A673 (cell line): Measurements from ENCODE around the gene ZNF417. TPM values are rescaled to one million over a fixed set of nuclear protein-coding genes. Genes with fewer than 3 reads are reported as not detected.

Experiments used
- BruUV-seq: library from RNA; stranded (reverse); fragments of 400-500 nt; replicated peaks from 2 replicates; lab custom pipeline; 2021; lab: Mats Ljungman, UMichigan
- CTCF ChIA-PET: fragments of 300-600 bp; sonication (Branson Sonifier 250); formaldehyde crosslinking; loops from one replicate; lab custom pipeline; 2022; ENCODE audit warnings: antibody characterized with exemption; lab: Charles Lee
- POLR2A ChIA-PET: fragments of 300-600 bp; sonication (Branson Sonifier 250); formaldehyde crosslinking; loops from one replicate; lab custom pipeline; 2022; ENCODE audit warnings: antibody characterized with exemption; ENCODE audit not compliant: low non-redundant PET; lab: Charles Lee
- DNase-seq: peaks from one replicate; pipeline ENCODE4 v3.0.0-alpha.2; 2015; ENCODE audit warnings: low spot score
- H3K27ac ChIP-seq: fragments of 200-600 bp; sonication (generic); 2 replicates; pipeline ENCODE4 v1.5.1; 2016; ENCODE audit warnings: mixed run types, low read depth, mild to moderate bottlenecking, mixed read lengths, antibody characterized with exemption, low read length; ENCODE audit not compliant: poor library complexity, severe bottlenecking
- H3K27me3 ChIP-seq: fragments of 200-600 bp; sonication (generic); replicated peaks from 2 replicates; pipeline ENCODE4 v1.6.1; 2017; ENCODE audit warnings: mixed run types, low read depth, mild to moderate bottlenecking, mixed read lengths, antibody characterized with exemption, low read length; ENCODE audit not compliant: insufficient read depth, poor library complexity
- H3K36me3 ChIP-seq: fragments of 200-600 bp; sonication (generic); 2 replicates; pipeline ENCODE4 v1.6.1; 2016; ENCODE audit warnings: mixed run types, mild to moderate bottlenecking, mixed read lengths, antibody characterized with exemption, low read length; ENCODE audit not compliant: insufficient read depth, poor library complexity, severe bottlenecking
- H3K4me1 ChIP-seq: fragments of 200-600 bp; sonication (generic); 2 replicates; pipeline ENCODE4 v1.6.1; 2017; ENCODE audit warnings: mixed run types, mild to moderate bottlenecking, mixed read lengths, antibody characterized with exemption, low read length; ENCODE audit not compliant: insufficient read depth, poor library complexity, severe bottlenecking
- H3K4me3 ChIP-seq: fragments of 200-600 bp; sonication (generic); 2 replicates; pipeline ENCODE4 v1.5.1; 2016; ENCODE audit warnings: low read depth, mixed run types, mild to moderate bottlenecking, mixed read lengths, low read length; ENCODE audit not compliant: poor library complexity, severe bottlenecking
- H3K9me3 ChIP-seq: fragments of 200-600 bp; sonication (generic); 2 replicates; pipeline ENCODE4 v1.6.1; 2016; ENCODE audit warnings: mixed run types, low read depth, mild to moderate bottlenecking, mixed read lengths, antibody characterized with exemption, low read length; ENCODE audit not compliant: poor library complexity, severe bottlenecking
- EZH2 ChIP-seq: fragments of 200-600 bp; sonication (generic); IDR thresholded peaks from 2 replicates; pipeline ENCODE4 v1.6.1; 2017; ENCODE audit warnings: borderline replicate concordance, low read depth, mild to moderate bottlenecking, mixed read lengths, antibody characterized with exemption, low read length; ENCODE audit not compliant: poor library complexity, severe bottlenecking
- intact Hi-C: fragments of 100-400 bp; cut with micrococcal nuclease; formaldehyde crosslinking; loops from one replicate; pipeline ENCODE4 v1.10.0; 2022; ENCODE audit not compliant: unreplicated experiment
- total RNA-seq: library from RNA; stranded (reverse); gene quantifications from 2 replicates; pipeline ENCODE4 v1.2.3, GENCODE V29; 2021
- TF ChIP-seq, protein P1 (sequence below): fragments of 300-800, 200-600 bp; sonication (generic); conservative IDR thresholded peaks from 2 replicates; pipeline ENCODE4 v1.5.1; 2017; ENCODE audit warnings: low read depth, mild to moderate bottlenecking, antibody characterized with exemption, low read length, moderate library complexity, mixed read lengths

Gene ZNF417
- total RNA-seq, 1 experiment from 2014 or later = 14.1 TPM

DNA sequence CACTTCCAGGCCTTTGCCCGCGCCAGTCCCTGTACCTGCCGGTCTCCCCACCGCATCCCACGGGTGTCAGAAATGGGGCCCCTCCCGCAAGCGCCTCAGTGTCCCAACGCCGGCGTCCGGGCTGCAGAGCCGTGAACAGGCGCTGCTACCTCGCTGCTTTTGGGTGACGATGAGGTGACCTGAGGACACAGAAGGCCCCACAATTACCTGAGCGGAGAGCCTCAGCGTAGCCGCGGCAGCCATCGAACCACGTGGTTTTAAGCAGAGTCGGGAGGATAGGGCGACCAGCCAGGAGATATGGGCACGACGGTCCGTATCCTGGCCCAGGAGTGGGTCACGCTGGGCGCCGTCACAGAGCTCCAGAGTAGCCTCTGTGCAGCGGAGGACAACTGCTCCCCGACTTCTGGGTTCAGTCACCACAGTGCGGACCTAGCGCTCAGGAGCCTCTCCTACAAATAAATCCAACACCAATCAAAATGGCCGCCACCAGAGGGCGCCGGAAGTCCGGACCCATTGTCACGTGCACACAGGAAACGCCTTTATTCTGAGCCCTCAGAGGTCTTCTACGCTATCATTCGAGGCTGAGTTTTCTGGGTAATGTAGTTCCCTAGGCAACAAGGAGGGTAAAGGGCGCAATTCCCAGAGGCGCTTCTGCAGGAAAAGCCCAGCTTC, 27.7 kb downstream of the ZNF417 start, which contains the start of gene ZNF814:
Gene ZNF814, minus strand, starts transcription at position 478 of the 672 bp plus-strand sequence. Its CDS starts 235 bp downstream, at position 243.
- POLR2A ChIA-PET = no interaction called here
- intact Hi-C loops = no loop called here
- Histone ChIP-seq H3K27me3 (no peaks in the 10 kb centered on the region), H3K36me3 (peaks cover 25% of the 10 kb centered on the region), H3K9me3 (peaks cover 30% of the 10 kb centered on the region), H3K4me3 (peak within 1 kb of the TSS; percentile 79), H3K27ac (peak within 1 kb of the TSS; percentile 72), H3K4me1 (no peaks in the 10 kb centered on the region)
- TF ChIP-seq EZH2 = no peak
- TF ChIP-seq, protein P1, sequence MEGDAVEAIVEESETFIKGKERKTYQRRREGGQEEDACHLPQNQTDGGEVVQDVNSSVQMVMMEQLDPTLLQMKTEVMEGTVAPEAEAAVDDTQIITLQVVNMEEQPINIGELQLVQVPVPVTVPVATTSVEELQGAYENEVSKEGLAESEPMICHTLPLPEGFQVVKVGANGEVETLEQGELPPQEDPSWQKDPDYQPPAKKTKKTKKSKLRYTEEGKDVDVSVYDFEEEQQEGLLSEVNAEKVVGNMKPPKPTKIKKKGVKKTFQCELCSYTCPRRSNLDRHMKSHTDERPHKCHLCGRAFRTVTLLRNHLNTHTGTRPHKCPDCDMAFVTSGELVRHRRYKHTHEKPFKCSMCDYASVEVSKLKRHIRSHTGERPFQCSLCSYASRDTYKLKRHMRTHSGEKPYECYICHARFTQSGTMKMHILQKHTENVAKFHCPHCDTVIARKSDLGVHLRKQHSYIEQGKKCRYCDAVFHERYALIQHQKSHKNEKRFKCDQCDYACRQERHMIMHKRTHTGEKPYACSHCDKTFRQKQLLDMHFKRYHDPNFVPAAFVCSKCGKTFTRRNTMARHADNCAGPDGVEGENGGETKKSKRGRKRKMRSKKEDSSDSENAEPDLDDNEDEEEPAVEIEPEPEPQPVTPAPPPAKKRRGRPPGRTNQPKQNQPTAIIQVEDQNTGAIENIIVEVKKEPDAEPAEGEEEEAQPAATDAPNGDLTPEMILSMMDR = peak; percentile 43
- CTCF ChIA-PET = no interaction called here
- BruUV-seq = no TSS peak
- peak; percentile 94 for DNase-seq

DNA sequence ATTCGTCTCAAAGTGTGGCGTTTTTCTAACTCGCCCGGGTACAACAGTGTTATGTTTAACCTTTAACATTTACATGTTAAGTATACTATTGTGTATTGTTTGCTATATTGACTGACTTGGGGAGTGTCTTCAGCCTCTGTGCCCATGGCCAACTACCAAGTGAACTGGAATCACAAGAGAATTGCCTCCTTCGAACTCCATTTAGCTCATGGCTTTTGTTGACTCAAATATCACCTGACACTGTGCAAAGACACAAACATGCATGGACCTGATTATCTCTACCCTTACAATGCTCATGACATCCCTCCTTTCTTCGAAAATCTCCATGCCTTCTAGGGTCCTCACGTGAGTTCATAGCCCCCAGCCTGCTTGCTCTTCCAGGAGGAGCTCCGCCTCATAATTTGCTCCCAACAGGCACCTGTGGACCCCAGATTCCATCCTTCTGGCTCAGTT, 28.3 kb downstream of the ZNF417 start:
- POLR2A ChIA-PET = no interaction called here
- H3K27ac ChIP-seq = peak overlapping the region; percentile 72

DNA sequence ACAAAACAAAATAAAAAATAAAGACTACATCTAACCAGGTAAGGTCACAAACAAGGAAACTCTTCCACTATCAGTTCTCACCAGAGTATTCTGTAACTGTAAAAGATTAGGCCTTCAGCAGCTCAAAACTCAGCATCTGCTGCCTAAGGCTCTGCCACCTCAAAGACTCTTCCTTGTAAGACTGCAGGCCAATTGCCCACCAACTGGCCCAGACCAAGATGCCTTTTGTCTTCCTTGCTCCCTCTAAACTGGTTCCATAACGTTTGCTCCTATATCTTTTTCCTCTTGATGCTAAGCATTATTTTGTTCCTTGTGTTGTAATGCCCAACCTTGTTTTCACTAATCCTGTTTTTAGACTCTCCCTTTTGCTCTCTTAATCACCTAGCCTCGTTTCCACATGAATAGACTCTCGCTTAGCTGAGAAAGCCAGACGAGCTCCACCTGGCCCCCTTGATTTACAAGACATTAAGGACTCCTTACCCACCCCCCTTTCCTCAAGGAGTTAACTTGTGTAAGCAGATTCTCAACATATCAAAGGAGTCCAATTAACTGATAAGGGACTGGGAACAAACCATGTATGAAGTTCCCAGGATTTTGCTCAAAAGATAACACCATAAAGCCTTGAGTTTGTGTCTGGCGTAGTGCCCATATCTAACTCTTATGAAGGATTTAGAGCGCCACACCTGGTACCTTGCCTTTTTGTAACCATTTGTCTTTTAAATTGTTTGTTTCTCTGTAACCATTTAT, 29.0 kb downstream of the ZNF417 start:
- Histone ChIP-seq H3K4me1 (no peaks in the 10 kb centered on the region), H3K27me3 (no peaks in the 10 kb centered on the region), H3K9me3 (peaks cover 30% of the 10 kb centered on the region), H3K4me3 (peak overlapping the region; percentile 79), H3K27ac (no peak overlapping the region), H3K36me3 (peaks cover 36% of the 10 kb centered on the region)
- BruUV-seq = no TSS peak
- DNase-seq = no peak
- TF ChIP-seq EZH2 = no peak
- TF ChIP-seq, protein P1 = no peak
- CTCF ChIA-PET = no interaction called here
- intact Hi-C loops = no loop called here
- POLR2A ChIA-PET = no interaction called here

More for the DNA sequence above, 28.3 kb downstream of the ZNF417 start:
- intact Hi-C loops = no loop called here
- CTCF ChIA-PET = no interaction called here
- Histone ChIP-seq H3K36me3 (peaks cover 29% of the 10 kb centered on the region), H3K9me3 (peaks cover 30% of the 10 kb centered on the region), H3K4me1 (no peaks in the 10 kb centered on the region), H3K4me3 (peak overlapping the region; percentile 79), H3K27me3 (no peaks in the 10 kb centered on the region)
- TF ChIP-seq, protein P1 = no peak
- TF ChIP-seq EZH2 = no peak
- DNase-seq = peak; percentile 17
- TSS peak; percentile 63 for BruUV-seq
